Stimulated activated CD4-positive, alpha-beta T cell treated with anti-CD3 and anti-CD28 coated beads, Interleukin-1b, Interleukin-23, amount 100 ng/mL, for 48 hours (primary cell): ENCODE data around the gene VIM.
A peak's percentile ranks its signal among the peaks of the same experiment; 100 is the strongest.

ENCODE experiments used
- DNase-seq: peaks from one replicate; pipeline ENCODE4 v3.0.0-alpha.2; 2020

The VIM gene

DNA sequence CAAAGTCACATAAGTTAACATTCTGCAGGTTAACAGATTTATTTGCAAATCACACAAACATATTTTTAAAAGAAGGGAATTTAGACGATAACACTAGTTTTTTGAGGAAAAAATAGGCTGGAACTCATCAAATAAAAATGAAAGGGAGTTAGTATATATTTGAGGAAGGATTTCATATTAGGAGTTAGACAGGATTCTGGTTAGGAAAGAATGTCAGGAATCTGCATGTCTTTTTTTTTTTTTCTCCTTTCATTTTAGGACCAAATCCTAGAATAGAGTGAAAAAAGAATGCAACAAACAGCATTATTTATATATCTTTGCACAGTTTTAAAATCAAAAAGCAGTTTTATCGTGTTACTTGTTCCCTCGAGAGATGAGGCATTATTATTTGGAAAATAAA is 17.7 kb upstream of the VIM start:
- DNase-seq = no peak

DNA sequence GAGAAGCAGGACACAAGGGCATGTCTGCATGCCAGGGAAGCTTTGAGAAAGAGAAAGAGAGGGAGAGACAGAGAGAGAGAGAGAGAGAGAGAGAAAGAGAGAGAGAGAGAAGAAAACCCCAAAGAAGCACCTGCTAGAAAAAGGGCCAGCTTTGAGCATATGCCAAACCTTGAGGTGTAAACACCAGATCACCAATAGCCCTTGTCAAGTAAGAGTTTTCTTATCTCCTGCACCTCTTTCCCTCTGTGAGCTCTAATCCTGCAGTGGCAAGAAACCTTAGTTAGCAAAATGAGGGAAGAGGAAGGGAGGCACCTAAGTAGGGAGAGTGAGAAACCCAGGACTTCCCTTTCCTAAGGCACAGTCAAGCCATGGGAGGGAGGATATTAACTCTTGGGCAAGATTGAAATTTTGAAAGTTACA is 15.2 kb upstream of the VIM start:
- no peak for DNase-seq

GRCh38 chr10:17213646-17214349 is 14.2 kb upstream of the VIM start:
- DNase-seq = no peak

GRCh38 chr10:17214526-17214925 is 13.5 kb upstream of the VIM start:
- no peak for DNase-seq

DNA sequence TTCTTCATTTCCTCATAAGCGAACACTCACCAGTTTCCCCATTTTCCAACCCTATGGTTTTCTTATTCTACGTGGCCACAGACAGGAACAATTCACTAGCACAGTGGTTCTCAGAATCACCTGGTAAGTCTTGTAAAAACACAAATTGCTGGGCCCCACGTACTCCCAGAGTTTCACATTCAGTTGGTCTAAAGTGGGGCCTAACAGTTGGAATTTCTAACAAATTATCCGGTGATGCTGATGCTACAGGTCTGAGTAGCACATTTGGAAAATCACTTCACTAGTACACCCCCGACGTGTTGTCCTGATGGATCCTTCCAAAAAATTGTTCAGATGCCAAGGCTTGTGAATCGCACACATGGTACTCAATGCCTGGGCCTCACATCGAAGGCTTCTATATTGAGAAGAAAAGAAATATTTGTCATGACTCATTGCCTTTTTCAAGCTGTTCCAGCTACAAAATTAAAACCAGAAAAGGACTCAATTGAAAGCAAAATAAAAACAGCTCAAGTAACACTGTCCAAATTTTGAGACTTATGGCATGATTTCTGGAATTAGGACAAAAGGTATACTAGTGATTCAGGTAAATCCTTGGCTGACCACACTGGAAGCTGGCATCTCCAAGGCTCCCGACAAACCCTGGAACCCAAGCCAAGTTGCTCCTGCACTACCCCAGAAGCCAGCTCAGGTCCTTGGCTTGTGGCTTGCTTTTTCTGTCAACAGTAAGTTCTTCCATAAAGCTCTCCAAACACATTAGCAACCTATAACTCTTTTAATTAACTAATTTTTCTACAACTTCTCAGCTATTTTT is 12.9 kb upstream of the VIM start:
- DNase-seq = no peak

DNA sequence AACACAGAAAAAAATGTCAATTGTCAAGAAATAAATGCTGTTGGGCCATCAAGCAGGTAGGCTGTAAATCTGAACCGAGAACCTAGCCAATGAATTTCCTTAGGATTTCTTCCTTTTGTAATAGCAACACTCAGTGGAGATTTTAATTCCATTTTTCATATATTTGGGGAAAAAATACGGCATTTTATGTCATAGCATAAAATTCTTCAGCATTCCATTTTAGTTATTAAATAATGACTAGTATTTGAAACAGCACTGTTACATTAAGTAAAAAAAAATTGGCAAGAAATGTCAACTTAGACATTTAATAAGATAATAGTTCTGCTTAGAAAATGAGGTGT is 12.3 kb upstream of the VIM start:
- no peak for DNase-seq

DNA sequence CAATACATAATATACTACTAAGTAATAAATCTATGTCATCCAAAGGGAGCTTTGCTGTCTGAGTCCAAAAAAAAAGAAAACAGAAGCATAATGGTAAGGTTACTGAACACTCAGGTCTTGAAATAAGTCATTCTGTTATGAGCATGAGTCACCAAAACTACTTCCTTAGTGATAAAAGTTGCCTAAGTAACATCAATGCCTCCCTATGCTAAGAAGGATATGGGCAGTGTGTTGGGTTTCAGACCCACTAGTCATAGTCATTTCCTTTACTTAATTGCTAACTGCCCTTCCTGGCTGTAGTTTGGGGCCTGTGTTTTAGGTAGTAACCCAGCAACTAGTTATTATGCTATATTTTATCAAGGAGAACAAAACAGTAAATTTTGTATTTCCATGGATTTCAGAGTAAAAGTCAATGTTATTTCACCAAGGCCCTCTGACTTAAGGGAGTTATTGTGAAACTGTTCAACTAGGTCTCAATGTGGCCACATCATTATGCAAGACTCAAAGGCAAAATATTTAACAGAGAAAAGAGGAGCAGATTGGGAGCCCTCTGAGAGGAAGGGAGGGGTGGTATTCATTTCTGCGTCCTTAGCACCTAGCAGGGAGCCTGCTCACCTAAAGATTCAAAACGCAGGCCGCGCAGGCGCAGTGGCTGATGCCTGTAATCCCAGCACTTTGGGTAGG is 11.7 kb upstream of the VIM start:
- peak; percentile 17 for DNase-seq

DNA sequence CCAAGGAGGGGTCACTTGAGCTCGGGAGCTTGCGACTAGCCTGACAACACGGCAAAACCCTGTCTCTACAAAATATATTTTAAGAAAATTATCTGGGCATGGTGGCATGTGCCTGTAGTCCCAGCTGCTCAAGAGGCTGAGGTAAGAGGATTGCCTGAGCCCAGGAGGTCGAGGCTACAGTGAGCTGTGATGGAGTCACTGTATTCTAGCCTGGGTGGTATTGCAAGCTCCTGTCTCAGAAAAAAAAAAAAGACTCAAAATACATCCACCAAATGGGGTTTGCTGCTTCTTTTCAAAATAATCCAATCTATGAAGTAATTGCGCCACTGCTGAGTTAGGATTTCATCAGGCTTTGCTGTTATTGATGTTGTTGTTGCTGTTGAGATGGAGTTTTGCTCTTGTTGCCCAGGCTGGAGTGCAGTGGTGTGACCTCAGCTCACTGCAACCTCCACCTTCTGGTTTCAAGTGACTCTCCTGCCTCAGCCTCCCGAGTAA is 11.1 kb upstream of the VIM start:
- DNase-seq = no peak

DNA sequence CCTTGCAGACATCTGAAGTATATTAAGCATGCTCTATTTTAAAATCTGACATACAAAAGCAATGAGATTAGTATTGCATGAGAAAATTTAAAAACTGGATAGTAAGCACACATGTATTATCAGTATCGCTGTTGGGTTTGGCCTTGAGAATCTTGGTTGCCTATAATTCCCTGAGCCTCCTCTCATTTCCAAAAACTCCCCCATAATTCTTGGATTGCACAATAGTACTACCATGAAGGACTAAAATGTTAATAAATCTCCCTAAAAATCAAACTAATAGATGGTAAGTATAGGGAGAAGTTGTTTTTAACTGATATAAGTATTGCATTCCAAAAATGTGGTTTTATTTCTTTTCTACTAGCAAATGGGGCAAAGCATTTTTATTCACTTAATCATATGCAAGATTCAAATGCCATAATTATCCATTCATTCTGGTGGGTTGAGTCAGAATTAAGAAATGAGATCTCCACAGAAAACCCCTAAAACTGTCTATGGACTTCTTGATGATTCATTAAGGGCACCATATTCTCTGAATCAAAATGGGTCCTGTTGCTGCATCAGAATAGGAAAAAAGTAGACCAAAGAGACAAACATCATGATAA is 10.3 kb upstream of the VIM start:
- no peak for DNase-seq

- DNase-seq = no peak
Measured at GRCh38 chr10:17219024-17219423, 9.0 kb upstream of the VIM start.

- DNase-seq = no peak
Measured at GRCh38 chr10:17220652-17221100, 7.4 kb upstream of the VIM start.

DNA sequence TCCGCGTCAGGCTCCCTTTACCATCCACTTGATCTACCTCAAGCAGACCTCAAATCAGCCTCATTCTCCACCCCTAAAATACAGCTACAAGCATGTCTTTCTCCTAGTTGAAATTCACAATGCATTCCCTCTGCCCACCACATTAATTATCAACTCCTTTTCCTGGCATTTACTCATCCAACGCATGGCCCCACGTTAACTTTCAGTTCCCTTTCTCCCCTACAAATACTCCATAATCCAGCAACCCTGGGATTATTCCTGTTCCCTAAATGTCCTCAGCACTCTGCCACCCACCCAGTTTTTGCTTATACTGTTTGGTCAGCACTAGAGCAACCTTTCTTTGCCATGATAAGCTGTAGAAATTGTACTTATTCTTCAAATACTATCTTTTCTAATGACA is 5.7 kb upstream of the VIM start:
- DNase-seq = no peak

GRCh38 chr10:17225808-17226207 is 2.2 kb upstream of the VIM start:
- no peak for DNase-seq

GRCh38 chr10:17226891-17227303 is 1.1 kb upstream of the VIM start:
- no peak for DNase-seq

- peak; percentile 7 for DNase-seq
Measured at GRCh38 chr10:17227367-17228090, 512 bp upstream of the VIM start.

DNA sequence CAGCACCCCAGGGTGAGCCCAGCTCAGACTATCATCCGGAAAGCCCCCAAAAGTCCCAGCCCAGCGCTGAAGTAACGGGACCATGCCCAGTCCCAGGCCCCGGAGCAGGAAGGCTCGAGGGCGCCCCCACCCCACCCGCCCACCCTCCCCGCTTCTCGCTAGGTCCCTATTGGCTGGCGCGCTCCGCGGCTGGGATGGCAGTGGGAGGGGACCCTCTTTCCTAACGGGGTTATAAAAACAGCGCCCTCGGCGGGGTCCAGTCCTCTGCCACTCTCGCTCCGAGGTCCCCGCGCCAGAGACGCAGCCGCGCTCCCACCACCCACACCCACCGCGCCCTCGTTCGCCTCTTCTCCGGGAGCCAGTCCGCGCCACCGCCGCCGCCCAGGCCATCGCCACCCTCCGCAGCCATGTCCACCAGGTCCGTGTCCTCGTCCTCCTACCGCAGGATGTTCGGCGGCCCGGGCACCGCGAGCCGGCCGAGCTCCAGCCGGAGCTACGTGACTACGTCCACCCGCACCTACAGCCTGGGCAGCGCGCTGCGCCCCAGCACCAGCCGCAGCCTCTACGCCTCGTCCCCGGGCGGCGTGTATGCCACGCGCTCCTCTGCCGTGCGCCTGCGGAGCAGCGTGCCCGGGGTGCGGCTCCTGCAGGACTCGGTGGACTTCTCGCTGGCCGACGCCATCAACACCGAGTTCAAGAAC is 1.1 kb downstream of the VIM start:
- DNase-seq = peak; percentile 55

DNA sequence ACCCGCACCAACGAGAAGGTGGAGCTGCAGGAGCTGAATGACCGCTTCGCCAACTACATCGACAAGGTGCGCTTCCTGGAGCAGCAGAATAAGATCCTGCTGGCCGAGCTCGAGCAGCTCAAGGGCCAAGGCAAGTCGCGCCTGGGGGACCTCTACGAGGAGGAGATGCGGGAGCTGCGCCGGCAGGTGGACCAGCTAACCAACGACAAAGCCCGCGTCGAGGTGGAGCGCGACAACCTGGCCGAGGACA is 1.6 kb downstream of the VIM start:
- no peak for DNase-seq

DNA sequence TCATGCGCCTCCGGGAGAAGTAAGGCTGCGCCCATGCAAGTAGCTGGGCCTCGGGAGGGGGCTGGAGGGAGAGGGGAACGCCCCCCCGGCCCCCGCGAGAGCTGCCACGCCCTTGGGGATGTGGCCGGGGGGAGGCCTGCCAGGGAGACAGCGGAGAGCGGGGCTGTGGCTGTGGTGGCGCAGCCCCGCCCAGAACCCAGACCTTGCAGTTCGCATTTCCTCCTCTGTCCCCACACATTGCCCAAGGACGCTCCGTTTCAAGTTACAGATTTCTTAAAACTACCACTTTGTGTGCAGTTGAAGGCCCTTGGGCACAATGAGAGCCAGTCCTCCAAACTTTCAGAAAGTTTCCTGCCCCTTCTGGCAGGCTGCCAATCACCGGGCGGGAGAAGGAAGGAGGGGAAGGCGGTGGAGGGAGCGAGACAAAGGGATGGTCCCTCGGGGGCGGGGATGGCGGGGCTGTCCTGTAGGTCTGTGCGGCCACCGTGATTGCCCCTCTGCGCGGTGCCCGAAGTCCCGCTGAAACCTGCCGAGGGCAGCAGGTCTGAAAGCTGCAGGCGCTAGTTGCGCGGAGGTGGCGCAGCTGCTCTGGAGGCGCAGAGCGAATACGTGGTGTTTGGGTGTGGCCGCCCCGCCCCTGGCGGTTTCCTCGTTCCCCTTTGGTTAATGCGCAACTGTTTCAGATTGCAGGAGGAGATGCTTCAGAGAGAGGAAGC is 2.1 kb downstream of the VIM start:
- peak; percentile 88 for DNase-seq

- DNase-seq = no peak
Measured at GRCh38 chr10:17231788-17232187, 3.7 kb downstream of the VIM start.

GRCh38 chr10:17232276-17232960 is 4.4 kb downstream of the VIM start:
- no peak for DNase-seq
